ENCODE measurements around the gene DDX50.
"Not testable (repeated sequence)": the region's sequence is repeated elsewhere in the genome, so short reads cannot be mapped to it uniquely, and the experiment has no call there.

Gene DDX50

DNA sequence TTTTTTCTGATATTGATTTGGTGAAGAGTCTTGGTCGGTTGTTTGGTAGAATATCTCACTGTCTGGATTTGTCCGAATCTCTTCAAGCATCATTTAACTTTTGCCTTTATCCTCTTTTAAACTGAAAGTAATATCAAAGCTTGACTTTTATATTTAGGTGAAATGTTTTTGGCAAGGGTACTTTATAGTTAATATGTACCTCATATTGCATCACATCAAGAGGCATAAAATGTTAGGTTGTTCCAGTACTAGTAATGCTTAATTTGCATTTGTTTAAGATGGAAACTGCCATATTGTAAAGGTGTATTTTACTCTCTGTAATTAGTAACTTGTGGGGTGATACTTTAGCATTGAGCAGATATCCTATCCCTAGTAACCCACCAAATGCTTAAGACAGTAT, 37.8 kb downstream of the DDX50 start:
- Histone ChIP-seq H4K91ac (ENCODE audit: low read length) (no peak overlapping the region), H4K8ac (ENCODE audit: low read length) (no peak overlapping the region), H3K9me3 (ENCODE audit: control insufficient read depth, low read length) (no peaks in the 10 kb centered on the region), H3K14ac (ENCODE audit: low read length in 2 of 2) (no peak overlapping the region), H3K27ac (ENCODE audit: low read length, poor library complexity, severe bottlenecking) (no peak overlapping the region), H3K23ac (ENCODE audit: low read length in 2 of 2) (no peak overlapping the region), H3K9ac (ENCODE audit: low read length) (no peak overlapping the region), H3K4ac (ENCODE audit: low read depth in 1 of 2, low read length in 2 of 2) (no peak overlapping the region), H2AFZ (ENCODE audit: low read depth, low read length) (no peak overlapping the region), H3K4me2 (ENCODE audit: low read length, poor library complexity, severe bottlenecking) (no peak overlapping the region), H2BK120ac (ENCODE audit: low read depth, low read length) (no peak overlapping the region), H3K4me3 (ENCODE audit: insufficient read depth in 1 of 2, low read depth in 1 of 2, low read length in 2 of 2) (no peak overlapping the region), H3K18ac (ENCODE audit: low read depth in 1 of 2, low read length in 2 of 2) (no peak overlapping the region), H3K36me3 (ENCODE audit: control insufficient read depth in 1 of 2, insufficient read depth in 2 of 2, low read depth in 1 of 2, low read length in 2 of 2) (peaks cover 15 to 75% of the 10 kb centered on the region in 2 experiments), H3K4me1 (ENCODE audit: control insufficient read depth, insufficient read depth, low read depth, low read length) (no peaks in the 10 kb centered on the region), H2AK5ac (ENCODE audit: low read length, severe bottlenecking) (no peak overlapping the region), H3K27me3 (ENCODE audit: control insufficient read depth in 1 of 2, insufficient read depth in 1 of 2, low read length in 2 of 2) (no peaks in the 10 kb centered on the region), H2BK5ac (ENCODE audit: low read depth, low read length, poor library complexity, severe bottlenecking) (no peak overlapping the region), H3K79me1 (replicated peaks; ENCODE audit: low read length, poor library complexity, severe bottlenecking) (peaks cover 14% of the 10 kb centered on the region), H2BK12ac (ENCODE audit: low read length in 2 of 2) (no peak overlapping the region), H2BK15ac (ENCODE audit: low read depth, poor library complexity, severe bottlenecking) (no peak overlapping the region)
- DNase-seq = no peak
- no CpG with 5 or more reads among the region's 2 CpGs for WGBS

DNA sequence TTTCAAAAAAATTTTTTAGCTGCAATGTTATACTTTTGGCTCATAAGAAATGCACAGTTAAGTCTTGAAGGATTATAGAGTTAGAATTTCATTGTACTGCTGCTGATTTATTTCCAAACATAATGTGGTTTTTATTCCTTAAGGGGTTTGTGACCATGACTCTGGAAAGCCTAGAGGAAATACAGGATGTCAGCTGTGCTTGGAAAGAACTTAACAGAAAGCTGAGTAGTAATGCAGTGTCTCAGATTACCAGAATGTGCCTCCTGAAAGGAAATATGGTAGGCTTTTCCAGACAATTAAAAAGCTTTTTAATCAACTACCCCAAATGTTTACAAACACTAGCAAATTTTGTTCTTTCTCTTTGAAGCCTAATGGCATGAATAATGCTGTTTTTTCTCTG, 39.8 kb downstream of the DDX50 start:
- H3K9ac ChIP-seq (ENCODE audit: low read length); H2AK5ac ChIP-seq (ENCODE audit: low read length, severe bottlenecking); H3K9me3 ChIP-seq (ENCODE audit: control insufficient read depth, low read length); H3K14ac ChIP-seq (ENCODE audit: low read length in 2 of 2); H2BK5ac ChIP-seq (ENCODE audit: low read depth, low read length, poor library complexity, severe bottlenecking); H2BK120ac ChIP-seq (ENCODE audit: low read depth, low read length); H3K4ac ChIP-seq (ENCODE audit: low read depth in 1 of 2, low read length in 2 of 2); DNase-seq; H3K4me3 ChIP-seq (ENCODE audit: insufficient read depth in 1 of 2, low read depth in 1 of 2, low read length in 2 of 2); H2BK12ac ChIP-seq (ENCODE audit: low read length in 2 of 2); H4K8ac ChIP-seq (ENCODE audit: low read length); H4K91ac ChIP-seq (ENCODE audit: low read length); H3K27me3 ChIP-seq (ENCODE audit: control insufficient read depth in 1 of 2, insufficient read depth in 1 of 2, low read length in 2 of 2); H3K18ac ChIP-seq (ENCODE audit: low read depth in 1 of 2, low read length in 2 of 2); H2BK15ac ChIP-seq (ENCODE audit: low read depth, poor library complexity, severe bottlenecking); H3K23ac ChIP-seq (ENCODE audit: low read length in 2 of 2); H3K4me2 ChIP-seq (ENCODE audit: low read length, poor library complexity, severe bottlenecking); H3K27ac ChIP-seq (ENCODE audit: low read length, poor library complexity, severe bottlenecking); H2AFZ ChIP-seq (ENCODE audit: low read depth, low read length); H3K4me1 ChIP-seq (ENCODE audit: control insufficient read depth, insufficient read depth, low read depth, low read length): not testable (repeated sequence)
- Histone ChIP-seq H3K79me1 (replicated peaks; ENCODE audit: low read length, poor library complexity, severe bottlenecking) (peaks cover 16% of the 10 kb centered on the region), H3K36me3 (ENCODE audit: control insufficient read depth in 1 of 2, insufficient read depth in 2 of 2, low read depth in 1 of 2, low read length in 2 of 2) (peaks cover 22 to 74% of the 10 kb centered on the region in 2 experiments)

DNA sequence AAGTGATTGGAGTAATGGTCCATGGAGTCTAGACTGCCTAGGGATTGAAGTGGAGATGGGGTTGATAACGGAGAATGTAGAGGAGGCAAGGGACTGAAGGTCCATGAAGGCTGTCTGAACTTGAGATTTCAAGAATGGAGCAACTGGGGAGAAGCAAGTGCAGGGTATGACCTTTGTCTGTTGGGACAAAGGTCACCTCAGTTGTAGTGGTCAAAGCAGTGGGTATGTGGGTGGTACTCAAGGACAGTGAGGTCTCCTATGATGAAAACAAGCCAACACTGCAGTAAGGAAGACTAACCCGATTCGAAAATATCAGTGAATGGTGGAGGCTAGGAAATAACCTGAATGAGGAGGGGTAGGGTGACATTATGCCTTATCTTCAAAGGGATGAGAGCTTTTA, 49.5 kb downstream of the DDX50 start:
- Histone ChIP-seq H2BK15ac (ENCODE audit: low read depth, poor library complexity, severe bottlenecking) (no peak overlapping the region), H4K91ac (ENCODE audit: low read length) (no peak overlapping the region), H3K9me3 (ENCODE audit: control insufficient read depth, low read length) (no peaks in the 10 kb centered on the region), H3K14ac (ENCODE audit: low read length in 2 of 2) (no peak overlapping the region), H3K4me2 (ENCODE audit: low read length, poor library complexity, severe bottlenecking) (no peak overlapping the region), H3K4me3 (ENCODE audit: insufficient read depth in 1 of 2, low read depth in 1 of 2, low read length in 2 of 2) (no peak overlapping the region), H3K4me1 (ENCODE audit: control insufficient read depth, insufficient read depth, low read depth, low read length) (peaks cover 5% of the 10 kb centered on the region), H3K27ac (ENCODE audit: low read length, poor library complexity, severe bottlenecking) (no peak overlapping the region), H3K4ac (ENCODE audit: low read depth in 1 of 2, low read length in 2 of 2) (no peak overlapping the region), H3K36me3 (ENCODE audit: control insufficient read depth in 1 of 2, insufficient read depth in 2 of 2, low read depth in 1 of 2, low read length in 2 of 2) (peaks cover 18 to 63% of the 10 kb centered on the region in 2 experiments), H2AK5ac (ENCODE audit: low read length, severe bottlenecking) (no peak overlapping the region), H3K27me3 (ENCODE audit: control insufficient read depth in 1 of 2, insufficient read depth in 1 of 2, low read length in 2 of 2) (no peaks in the 10 kb centered on the region), H2BK12ac (ENCODE audit: low read length in 2 of 2) (no peak overlapping the region), H3K79me1 (replicated peaks; ENCODE audit: low read length, poor library complexity, severe bottlenecking) (peaks cover 2% of the 10 kb centered on the region), H2AFZ (ENCODE audit: low read depth, low read length) (no peak overlapping the region), H3K18ac (ENCODE audit: low read depth in 1 of 2, low read length in 2 of 2) (no peak overlapping the region), H3K9ac (ENCODE audit: low read length) (no peak overlapping the region), H3K23ac (ENCODE audit: low read length in 2 of 2) (no peak overlapping the region), H4K8ac (ENCODE audit: low read length) (no peak overlapping the region), H2BK120ac (ENCODE audit: low read depth, low read length) (no peak overlapping the region), H2BK5ac (ENCODE audit: low read depth, low read length, poor library complexity, severe bottlenecking) (no peak overlapping the region)
- WGBS = 96% methylated on average over 3 of the region's 3 CpGs
- no peak for DNase-seq

DNA sequence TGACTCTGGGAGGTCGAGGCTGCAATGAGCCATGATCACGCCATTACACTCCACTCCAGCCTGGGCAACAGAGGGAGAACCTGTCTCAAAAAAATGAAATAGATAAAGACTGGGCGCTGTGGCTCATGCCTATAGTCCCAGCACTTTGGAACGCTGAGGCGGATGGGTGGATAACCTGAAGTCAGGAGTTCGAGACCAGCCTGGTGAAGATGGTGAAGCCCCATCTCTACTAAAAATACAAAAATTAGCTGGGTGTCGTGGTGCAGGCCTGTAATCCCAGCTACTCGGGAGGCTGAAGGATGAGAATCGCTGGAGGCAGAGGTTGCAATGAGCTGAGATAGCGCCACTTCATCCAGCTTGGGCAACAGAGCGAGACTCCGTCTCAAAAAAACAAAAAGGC, 53.8 kb downstream of the DDX50 start:
- H3K4me3 ChIP-seq (ENCODE audit: insufficient read depth in 1 of 2, low read depth in 1 of 2, low read length in 2 of 2) = peak overlapping the region in 1 of 2 experiments; percentile 95
- H3K79me1 ChIP-seq (replicated peaks; ENCODE audit: low read length, poor library complexity, severe bottlenecking) = peaks cover 2% of the 10 kb centered on the region
- no peak overlapping the region for H2AK5ac ChIP-seq (ENCODE audit: low read length, severe bottlenecking)
- no peak overlapping the region for H2BK5ac ChIP-seq (ENCODE audit: low read depth, low read length, poor library complexity, severe bottlenecking)
- no peaks in the 10 kb centered on the region for H3K9me3 ChIP-seq (ENCODE audit: control insufficient read depth, low read length)
- no peak overlapping the region for H2BK12ac ChIP-seq (ENCODE audit: low read length in 2 of 2)
- 94% methylated on average over 10 of the region's 12 CpGs for WGBS
- no peak overlapping the region for H4K91ac ChIP-seq (ENCODE audit: low read length)
- H3K4me1 ChIP-seq (ENCODE audit: control insufficient read depth, insufficient read depth, low read depth, low read length) = peaks cover 5% of the 10 kb centered on the region
- no peak overlapping the region for H4K8ac ChIP-seq (ENCODE audit: low read length)
- H2BK15ac ChIP-seq (ENCODE audit: low read depth, poor library complexity, severe bottlenecking) = no peak overlapping the region
- no peak overlapping the region for H2BK120ac ChIP-seq (ENCODE audit: low read depth, low read length)
- no peak overlapping the region for H3K27ac ChIP-seq (ENCODE audit: low read length, poor library complexity, severe bottlenecking)
- H3K4me2 ChIP-seq (ENCODE audit: low read length, poor library complexity, severe bottlenecking) = no peak overlapping the region
- no peak for DNase-seq
- no peak overlapping the region for H3K23ac ChIP-seq (ENCODE audit: low read length in 2 of 2)
- H3K14ac ChIP-seq (ENCODE audit: low read length in 2 of 2) = no peak overlapping the region
- H3K27me3 ChIP-seq (ENCODE audit: control insufficient read depth in 1 of 2, insufficient read depth in 1 of 2, low read length in 2 of 2) = no peaks in the 10 kb centered on the region
- H3K4ac ChIP-seq (ENCODE audit: low read depth in 1 of 2, low read length in 2 of 2) = no peak overlapping the region
- no peak overlapping the region for H2AFZ ChIP-seq (ENCODE audit: low read depth, low read length)
- H3K9ac ChIP-seq (ENCODE audit: low read length) = peak overlapping the region; percentile 98
- H3K36me3 ChIP-seq (ENCODE audit: control insufficient read depth in 1 of 2, insufficient read depth in 2 of 2, low read depth in 1 of 2, low read length in 2 of 2) = peaks cover 5 to 26% of the 10 kb centered on the region in 2 experiments
- no peak overlapping the region for H3K18ac ChIP-seq (ENCODE audit: low read depth in 1 of 2, low read length in 2 of 2)

Measured in mesenchymal stem cell (in vitro differentiated cells and primary cell).